Stimulated activated CD8-positive, alpha-beta memory T cell treated with anti-CD3 and anti-CD28 coated beads, Interleukin-4, amount 100 ng/mL, for 1 hour (primary cell): ENCODE measurements around the gene IFT52.
"Not testable (repeated sequence)": the region's sequence is repeated elsewhere in the genome, so short reads cannot be mapped to it uniquely, and the experiment has no call there.

Experiments used
- DNase-seq, 2 donors: peaks; one replicate each; pipeline ENCODE4 v3.0.0-alpha.2; 2020; ENCODE audit warnings: low read depth in 2 of 2, low spot score in 1 of 2

IFT52 gene

DNA sequence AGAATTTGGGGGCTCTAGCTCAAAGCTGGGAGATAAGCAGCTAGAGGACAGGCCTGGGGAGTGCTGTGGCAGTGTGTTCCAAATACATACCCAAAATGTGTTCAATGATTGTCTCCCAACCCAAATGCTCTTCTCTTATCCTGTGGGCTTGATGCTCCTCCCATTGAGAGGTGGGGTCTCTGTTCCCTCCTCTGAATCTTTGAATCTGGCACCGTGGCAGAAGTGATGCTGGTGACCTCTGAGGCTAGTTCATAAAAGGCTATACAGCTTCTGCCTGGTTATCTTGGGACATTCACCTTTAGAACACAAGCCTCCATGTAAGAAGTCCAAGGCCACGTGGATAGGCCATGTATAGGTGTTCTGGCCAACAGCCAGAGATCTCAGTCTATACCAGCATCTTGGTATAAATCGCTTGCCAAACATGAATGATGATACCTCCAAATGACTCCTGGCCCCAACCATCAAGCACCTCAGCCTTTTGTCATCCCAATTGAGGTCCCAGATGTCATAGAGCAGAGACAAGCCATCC, 60.3 kb downstream of the IFT52 start:
- DNase-seq: no peak

DNA sequence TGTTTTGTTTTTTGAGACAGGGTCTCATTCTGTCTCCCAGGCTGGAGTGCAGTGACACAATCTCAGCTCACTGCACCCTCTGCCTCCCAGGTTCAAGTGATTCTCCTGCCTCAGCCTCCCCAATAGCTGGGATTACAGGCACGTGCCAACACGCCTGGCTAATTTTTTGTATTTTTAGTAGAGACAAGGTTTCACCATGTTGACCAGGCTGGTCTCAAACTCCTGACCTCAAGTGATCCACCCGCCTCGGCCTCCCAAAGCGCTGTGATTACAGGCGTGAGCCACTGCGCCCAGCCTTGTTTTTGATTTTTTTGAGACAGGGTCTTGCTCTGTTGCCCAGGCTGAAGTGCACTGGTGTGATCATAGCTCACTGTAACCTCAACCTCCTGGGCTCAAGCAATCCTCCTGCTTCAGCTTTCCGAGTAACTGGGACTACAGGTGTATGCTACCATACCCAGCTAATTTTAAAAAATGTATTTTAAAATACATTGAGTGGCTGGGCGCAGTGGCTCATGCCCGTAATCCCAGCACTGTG, 61.0 kb downstream of the IFT52 start:
- DNase-seq: not testable (repeated sequence)

DNA sequence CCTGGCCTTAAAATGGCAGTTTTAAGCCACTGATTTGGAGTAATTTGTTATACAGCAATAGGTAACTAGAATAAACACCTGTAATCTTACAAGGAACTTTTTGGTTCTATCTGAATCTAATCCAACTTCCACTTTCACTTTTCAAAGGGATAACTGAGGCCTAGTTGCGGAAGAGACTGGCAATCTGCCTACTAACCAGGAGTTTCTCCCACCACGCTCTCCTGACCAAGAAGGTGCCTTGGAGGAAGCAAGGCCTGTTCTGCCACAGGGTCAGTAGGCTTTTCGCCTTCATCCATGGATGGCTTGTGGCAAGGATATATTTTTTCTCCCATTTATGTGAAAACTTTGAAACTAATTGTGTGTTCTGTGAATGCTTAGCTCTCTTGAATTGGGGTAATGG, 63.2 kb downstream of the IFT52 start:
- no peak for DNase-seq

DNA sequence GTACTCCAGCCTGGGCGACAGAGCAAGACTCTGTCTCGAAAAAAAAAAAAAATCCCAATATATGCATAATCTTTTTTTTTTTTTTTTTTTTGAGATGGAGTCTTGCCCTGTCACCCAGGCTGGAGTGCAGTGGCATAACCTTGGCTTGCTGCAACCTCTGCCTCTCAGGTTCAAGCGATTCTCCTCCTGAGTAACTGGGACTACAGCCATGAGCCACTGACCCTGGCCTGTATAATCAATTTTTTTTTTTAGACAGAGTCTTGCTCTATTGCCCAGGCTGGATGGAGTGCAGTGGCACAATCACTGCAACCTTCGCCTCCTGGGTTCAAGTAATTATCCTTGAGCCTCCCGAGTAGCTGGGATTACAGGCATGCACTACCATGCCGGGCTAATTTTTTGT, 64.4 kb downstream of the IFT52 start:
- DNase-seq: not testable (repeated sequence)

DNA sequence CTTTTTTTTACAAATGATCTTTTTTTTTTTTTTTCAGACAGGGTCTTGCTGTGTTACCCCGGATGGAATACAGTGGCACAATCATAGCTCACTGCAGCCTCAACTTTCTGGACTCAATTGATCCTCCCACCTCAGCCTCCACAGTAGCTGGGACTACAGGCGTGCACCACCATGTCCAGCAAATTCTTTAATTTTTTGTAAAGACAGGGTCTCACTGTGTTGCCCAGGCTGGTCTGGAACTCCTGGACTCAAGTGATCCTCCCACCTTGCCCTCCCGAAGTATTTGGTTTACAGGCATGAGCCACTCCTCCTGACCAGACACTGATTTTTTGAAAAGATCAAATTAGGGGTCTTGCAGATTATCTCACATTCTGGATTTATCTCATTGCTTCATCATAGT, 65.2 kb downstream of the IFT52 start:
- DNase-seq: no peak

DNA sequence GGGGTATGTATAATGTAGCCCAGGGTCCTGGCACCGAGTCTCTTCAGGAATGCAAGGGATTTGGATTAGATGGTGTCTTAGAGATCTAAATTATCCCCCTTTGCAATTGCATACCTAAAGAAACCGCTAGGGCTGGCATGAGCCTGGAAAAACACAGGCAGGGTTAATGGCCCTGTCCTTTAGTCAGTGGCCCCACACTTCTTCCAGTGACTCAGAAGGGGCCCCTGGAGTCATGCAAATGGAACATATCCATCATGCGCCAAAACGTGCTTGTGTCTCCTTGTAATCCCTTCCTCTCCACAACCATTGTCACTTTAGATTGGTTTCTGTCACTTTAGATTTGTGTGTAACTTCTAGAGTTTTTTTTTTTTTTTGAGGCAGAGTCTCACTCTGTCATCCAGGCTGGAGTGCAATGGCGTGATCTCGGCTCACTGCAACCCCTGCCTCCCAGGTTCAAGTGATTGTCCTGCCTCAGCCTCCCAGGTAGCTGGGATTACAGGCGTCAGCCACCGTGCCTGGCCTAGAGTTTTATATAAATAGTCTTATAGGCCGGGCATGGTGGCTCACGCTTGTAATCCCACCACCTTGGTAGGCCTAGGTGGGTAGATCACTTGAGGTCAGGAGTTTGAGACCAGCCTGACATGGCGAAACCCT, 67.5 kb downstream of the IFT52 start:
- DNase-seq: no peak

DNA sequence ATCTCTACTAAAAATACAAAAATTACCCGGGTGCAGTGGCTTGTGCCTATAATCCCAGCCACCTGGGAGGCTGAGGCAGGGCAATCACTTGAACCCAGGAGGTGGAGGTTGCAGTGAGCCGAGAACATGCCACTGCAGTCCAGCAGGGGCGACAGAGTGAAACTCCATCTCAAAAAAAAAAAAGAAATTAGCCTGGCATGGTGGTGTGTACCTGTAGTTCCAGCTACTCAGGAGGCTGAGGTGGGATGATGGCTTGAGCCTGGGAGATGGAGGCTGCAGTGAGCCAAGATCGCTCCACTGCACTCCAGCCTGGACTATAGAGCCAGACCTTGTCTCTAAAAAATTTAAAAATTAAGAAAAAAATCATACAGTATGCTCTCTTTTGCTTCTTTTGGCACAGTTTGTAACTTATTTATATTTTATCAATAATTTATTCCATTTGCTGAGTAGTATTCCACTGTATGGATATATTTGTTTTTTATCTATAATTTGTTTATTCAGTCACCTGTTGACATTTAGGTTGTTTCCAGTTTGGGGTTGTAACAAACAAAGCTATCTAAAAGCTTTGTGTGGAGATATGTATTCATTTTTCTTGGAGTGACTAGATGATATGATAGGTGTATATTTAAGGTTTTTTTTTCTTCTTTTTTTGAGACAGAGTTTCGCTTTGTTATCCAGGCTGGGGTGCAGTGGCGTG, 68.1 kb downstream of the IFT52 start:
- DNase-seq: no peak

DNA sequence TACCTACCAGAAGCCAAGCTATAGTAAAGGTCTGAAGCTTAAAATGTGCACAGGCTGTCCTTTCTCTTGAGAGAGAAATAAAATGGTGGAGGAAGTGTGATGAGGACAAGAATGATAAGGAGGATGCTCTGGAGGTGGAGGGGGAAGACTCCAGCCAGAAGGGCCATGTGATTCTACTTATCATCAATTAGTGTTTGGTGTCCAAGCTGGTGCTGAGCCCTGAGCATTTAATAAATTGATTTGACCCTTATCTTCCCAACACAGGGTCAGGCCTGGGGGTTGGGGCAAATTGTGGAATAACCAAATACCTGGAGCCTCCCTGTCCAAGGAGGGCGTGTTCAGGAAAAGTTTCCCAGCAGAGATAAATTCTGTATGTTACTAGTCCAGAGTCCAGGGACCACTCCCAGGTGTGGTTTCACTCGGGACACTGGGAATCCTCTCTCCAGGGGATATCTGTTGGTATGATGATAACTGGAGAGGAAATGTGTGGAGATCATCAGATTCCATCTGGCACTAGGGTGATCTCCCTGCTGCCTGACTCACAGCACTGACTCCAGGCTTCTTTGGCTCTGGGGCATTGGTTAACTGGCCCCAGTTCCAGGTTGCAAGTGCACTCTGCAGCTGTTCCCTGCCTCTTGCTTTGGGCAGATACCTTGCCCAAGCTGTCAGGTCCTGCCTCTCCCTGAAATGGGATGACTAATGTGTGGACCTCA, 72.4 kb downstream of the IFT52 start:
- DNase-seq: no peak

DNA sequence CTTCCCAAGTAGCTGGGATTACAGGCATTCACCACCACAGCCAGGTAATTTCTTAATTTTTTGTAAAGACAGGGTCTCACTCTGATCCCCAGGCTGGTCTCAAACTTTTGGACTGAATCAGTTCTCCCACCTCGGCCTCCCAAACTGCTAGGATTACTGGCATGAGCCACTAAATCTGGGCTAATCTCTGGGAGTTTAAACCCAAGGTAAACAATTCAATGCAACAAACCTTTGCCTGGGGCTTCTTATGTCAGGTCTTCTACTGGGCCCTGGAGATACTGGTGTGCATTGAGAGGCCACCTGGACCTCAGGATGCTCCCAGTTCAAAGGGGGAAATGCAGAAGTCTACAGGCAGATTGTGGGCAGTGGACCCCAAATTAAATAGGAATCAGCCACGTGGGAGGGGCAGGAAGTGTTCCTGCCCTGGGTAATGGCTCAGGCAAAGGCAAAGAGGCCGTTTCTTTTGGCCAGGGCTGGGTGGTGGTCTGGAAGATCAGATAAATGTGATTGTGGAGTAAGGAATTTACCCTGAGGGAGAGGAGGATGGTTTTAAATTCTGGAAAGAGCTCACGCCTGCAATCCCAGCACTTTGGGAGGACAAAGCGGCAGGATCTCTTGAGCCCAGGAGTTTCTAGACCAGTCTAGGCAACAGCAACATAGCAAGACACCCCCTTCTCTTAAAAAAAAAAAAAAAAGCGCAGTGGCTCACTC, 74.9 kb downstream of the IFT52 start:
- DNase-seq: no peak

DNA sequence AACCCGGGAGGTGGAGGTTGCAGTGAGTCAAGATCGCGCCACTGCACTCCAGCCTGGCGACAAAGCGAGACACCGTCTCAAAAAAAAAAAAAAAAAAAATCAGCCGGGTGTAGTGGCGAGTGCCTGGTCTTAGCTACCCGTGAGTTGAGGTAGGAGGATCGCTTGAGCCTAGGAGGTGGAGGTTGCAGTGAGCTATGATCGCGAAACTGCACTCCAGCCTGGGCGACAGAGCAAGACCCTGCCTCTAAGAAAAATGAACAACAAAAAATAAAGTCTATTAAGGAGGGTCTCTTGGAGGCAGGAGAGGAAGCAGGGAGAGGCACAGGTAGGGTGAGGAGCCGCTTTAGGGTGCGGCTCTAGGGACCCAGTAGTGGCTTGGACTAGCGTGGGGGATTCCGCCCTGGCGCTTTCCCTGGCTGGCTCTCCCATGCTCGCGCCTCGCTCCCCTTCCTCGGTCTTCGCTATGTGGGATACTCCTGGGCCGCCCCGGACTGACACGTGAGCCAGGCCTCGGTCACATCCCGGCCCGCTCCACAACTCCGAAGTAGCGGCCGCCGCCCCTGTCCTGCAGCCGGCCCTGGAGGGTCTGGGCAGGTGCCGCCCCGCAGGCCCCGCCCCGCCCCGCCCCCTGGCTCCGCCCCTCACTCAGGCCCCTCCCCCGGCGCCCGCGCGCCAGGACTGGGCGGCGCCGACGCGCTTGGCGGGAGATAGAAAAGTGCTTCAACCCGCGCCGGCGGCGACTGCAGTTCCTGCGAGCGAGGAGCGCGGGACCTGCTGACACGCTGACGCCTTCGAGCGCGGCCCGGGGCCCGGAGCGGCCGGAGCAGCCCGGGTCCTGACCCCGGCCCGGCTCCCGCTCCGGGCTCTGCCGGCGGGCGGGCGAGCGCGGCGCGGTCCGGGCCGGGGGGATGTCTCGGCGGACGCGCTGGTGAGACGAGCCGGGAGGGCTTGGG, 75.9 kb downstream of the IFT52 start, which contains the start of gene MYBL2:
Gene MYBL2 (plus strand): TSS at position 739 of the 953 bp plus-strand sequence. CDS start 170 bp downstream, at position 909.
- peak in 1 of 2 donors; percentile 46 for DNase-seq

DNA sequence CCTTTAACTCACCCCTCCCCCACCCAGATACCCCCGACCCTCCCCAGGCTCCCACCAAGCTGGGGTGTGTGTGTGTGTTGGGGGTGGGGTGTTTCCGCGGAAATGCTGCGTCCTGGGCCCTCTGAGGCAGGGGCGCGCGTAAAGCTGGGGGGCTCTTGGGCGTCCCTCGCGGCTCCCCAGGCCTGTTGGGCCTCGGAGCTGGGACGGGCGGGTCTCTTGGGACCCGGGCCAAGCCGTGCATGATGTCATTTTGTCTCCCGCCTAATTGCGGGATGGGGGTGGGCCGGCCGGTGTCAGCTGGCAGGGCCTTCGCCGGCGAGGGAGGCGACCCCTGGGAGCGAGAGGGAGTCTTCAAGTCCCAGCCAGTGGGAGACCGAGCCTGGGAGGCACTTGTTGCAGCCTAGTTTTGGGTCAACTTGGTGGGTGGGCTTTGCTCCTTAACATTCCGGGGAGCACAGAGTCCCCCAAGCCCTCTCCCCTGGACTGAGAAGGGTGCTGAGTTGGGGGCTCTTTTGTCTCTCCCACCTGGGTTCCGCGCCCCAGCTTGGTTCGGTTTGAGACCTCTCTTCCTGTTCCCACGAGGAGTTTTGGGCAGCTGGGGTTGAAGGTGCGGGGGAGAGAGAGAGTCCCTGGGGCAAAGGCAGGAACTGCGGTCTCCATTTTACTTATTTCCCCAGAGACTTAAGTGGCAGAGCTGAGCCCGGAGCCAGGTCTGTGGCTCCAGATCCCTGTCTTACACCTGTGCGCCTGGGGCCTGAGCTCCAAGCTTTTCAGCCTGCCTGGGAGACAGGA, 76.8 kb downstream of the IFT52 start:
- no peak for DNase-seq

DNA sequence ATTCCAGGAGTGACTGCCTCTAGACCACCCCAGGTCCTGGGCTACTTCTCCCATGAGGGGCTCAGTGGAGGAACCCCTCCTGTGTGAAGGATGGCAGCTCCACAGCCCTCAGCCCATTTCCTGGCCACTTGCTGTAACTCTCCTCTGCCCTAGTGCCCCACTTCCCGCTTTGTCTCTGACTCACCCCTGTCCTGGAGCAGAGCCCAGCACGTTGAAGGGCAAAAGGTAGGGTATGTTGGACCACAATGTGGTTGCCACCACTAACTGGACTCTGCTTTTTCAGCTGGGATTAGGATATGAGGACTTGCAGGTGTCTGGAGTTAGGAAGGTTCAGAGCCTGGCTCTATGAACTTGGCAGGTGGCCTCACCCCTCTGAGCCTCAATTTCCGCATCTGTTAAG, 78.6 kb downstream of the IFT52 start:
- no peak for DNase-seq

DNA sequence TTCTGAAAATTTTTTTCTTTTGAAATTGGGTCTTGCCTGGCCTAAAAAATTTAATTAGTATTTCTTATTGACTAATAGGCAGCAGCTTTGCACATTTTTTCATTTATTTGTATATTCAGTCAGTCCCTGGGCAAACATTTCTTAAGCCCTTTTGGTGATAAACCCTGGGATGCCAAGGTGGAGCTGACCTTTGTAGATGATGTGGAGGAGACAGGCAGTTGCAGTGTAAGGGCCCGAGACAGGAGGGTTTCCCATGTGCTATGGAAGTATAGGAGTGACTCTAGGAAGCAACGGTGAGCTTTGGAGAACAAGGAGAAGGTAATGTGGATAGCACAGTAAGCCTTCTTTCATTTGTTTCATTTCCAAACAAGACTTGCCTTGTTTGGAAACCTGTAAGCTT, 79.7 kb downstream of the IFT52 start:
- DNase-seq: no peak

DNA sequence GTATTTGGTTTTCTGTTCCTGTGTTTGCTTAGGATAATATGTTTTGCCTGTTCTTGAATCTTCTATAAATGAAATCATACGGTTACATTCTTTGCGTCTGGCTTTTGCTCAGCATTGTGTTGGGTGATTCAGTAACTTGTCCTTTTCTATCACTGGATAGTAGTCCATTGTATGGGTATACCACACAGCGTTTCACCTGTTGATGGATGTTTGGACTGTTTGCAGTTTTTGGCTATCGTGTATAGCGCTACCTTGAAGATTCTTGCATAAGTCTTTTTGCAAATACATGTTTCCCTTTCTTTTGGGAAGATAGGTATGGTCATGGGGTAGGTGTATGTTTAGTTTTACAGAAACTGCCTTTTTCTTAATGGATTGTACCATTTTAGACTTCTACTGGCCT, 85.6 kb downstream of the IFT52 start:
- no peak for DNase-seq

DNA sequence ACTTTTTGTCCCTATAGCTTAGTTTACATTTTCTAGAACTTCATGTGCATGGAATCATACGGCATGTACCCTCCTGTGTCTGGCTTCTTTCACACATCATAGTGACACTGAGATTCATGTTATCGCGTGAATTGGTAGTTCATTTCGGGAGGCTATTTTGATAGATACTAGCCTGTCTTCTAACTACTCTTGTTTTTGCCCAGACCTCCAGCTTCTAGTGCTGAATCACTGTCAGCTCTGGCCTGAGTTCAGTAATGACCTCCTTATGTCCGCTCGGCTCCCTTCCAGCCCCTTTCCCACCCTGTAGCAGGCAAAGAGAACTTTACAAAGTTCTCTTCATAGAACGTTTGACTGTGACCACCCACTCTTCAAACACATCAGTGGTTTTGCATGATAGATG, 90.2 kb downstream of the IFT52 start:
- DNase-seq: no peak

DNA sequence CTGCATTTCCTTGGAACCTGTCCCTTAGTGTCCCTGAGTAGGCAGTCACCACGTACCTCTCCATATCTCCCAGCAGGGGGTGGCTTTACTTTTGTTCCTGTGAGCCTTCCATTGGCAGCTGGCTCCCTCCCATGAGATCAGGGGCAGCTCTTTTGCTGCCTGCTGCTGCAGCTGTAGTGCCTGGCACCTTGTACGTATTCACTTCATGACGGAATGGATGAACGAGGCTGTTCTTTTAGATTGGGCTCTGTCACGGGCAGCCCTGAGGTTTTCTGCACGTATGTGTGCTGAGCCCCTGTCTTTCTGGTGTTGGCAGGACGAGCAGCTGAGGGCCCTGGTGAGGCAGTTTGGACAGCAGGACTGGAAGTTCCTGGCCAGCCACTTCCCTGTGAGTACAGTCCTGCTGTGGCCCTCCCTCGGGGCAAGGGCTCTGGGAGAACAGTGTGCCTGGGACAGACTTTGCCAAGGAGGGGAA, 90.8 kb downstream of the IFT52 start:
- no peak for DNase-seq

DNA sequence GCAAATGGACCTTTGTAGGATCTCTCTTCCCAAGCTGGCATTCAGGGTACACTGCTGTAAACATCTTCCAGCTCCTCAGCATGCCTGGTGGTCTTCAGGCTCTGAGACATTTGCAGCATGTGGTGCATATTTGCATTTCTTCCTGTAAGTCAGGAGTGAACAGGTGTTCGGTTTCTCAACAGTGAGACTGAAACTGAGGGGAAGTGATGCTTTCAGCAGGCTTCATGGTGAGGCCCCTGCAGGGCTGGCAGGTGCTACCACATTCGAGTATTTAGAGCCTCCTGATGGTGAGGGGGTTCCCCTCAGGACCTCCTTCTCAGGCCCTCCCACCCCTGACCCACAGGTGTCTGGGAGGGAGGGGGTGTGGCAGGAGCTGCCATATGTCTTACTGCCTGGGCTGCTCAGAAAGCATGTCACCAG, 91.3 kb downstream of the IFT52 start:
- DNase-seq: no peak

DNA sequence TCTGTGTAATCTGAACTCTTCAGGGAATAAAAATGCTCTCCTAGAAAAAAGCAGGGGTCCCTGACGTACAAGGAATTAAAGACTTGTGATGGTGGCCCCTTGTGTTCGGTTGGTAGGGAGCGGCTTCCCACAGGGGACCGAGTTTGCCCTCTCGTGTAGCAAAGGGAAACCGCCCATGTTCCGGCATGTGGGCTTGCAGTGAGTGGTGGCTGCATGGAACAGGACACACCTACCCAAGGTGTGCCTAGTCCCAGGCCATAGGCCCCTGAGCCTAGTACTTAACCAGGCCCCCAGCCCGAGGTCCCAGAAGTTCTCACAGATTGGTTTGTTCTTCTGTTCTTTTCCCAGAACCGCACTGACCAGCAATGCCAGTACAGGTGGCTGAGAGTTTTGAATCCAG, 91.7 kb downstream of the IFT52 start:
- DNase-seq: no peak

DNA sequence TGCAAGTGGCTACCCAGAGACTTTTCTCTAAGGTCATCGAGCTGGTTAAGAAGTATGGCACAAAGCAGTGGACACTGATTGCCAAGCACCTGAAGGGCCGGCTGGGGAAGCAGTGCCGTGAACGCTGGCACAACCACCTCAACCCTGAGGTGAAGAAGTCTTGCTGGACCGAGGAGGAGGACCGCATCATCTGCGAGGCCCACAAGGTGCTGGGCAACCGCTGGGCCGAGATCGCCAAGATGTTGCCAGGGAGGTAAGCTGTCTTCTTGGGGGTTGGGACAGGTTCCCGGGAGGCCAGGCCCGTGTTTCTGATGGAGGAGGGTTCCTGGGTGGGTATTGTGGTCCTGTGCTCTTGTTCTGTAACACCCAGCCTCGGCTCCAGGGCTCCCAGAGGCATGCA, 96.1 kb downstream of the IFT52 start:
- DNase-seq: no peak
